Measurements from ENCODE around the gene ZNF575.
"Not testable (repeated sequence)": the region's sequence is repeated elsewhere in the genome, so short reads cannot be mapped to it uniquely, and the experiment has no call there.

ZNF575 gene

GRCh38 chr19:43545981-43546380 is 13.0 kb downstream of the ZNF575 start:
- DNase-seq = no peak

- no peak for DNase-seq
Measured at GRCh38 chr19:43546581-43546980, 13.6 kb downstream of the ZNF575 start.

- not testable (repeated sequence) for DNase-seq
Measured at GRCh38 chr19:43547926-43548325, 14.9 kb downstream of the ZNF575 start.

DNA sequence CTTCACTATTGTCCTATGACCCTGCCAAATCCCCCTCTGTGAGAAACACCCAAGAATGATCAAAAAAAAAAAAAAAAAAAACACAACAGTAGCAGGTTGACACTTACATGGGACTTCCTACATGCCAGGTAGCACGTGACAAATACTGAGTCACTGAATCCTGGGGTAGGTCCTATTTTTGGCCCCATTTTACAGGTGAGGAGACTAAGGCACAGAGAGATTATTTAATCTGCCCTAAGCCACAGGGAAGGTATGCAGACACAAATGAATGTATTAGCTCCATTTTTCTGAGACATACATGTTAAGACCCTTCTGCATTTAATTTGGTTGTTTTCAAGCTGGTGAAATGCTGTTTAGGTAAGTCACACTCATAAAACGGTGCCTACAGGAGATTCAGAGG is 15.7 kb downstream of the ZNF575 start:
- no peak for DNase-seq

GRCh38 chr19:43551399-43552197 is 18.6 kb downstream of the ZNF575 start:
- no peak for DNase-seq

GRCh38 chr19:43552198-43552450 is 19.1 kb downstream of the ZNF575 start:
- no peak for DNase-seq

DNA sequence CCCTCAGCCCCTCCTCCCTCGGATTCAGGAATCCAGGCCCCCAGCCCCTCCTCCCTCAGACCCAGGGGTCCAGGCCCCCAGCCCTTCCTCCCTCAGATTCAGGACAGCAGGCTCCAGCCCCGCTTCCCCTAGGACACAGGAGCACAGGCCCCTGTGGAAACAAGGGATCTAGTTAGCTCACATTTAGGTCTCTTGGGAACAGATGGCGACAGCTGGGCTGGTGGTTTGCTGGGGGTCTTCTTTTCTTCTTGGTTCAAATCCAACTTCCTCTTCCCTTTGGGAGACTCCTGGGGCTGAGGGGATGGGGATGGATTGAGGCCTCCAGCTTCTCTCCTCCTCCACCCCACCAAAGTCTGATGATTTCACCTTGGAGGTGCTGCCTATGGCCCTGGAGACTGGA is 19.6 kb downstream of the ZNF575 start:
- no peak for DNase-seq

- DNase-seq = no peak
Measured at GRCh38 chr19:43553656-43554055, 20.7 kb downstream of the ZNF575 start.

GRCh38 chr19:43554317-43554895 is 21.4 kb downstream of the ZNF575 start:
- DNase-seq = no peak

GRCh38 chr19:43555185-43555770 is 22.3 kb downstream of the ZNF575 start:
- DNase-seq = no peak

DNA sequence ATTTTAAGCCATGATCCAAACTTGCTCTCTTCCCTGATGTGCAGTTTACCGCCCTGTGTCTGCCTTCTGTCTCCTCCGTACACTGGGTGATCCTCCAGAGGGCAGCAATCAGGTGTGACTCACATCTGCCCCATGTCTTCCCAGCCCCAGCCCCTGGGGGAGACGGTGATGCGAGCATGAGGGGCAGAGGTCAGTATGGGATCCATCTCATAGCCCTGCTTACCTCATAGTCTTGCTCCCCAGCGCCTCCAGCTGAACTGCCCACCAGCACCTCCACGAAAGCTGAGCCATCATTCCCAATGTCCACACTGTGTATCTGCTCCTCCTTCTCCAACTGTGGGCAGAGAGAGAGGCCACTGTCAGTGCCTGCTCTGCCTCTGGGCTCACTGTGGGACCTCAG is 27.7 kb downstream of the ZNF575 start:
- no peak for DNase-seq

DNA sequence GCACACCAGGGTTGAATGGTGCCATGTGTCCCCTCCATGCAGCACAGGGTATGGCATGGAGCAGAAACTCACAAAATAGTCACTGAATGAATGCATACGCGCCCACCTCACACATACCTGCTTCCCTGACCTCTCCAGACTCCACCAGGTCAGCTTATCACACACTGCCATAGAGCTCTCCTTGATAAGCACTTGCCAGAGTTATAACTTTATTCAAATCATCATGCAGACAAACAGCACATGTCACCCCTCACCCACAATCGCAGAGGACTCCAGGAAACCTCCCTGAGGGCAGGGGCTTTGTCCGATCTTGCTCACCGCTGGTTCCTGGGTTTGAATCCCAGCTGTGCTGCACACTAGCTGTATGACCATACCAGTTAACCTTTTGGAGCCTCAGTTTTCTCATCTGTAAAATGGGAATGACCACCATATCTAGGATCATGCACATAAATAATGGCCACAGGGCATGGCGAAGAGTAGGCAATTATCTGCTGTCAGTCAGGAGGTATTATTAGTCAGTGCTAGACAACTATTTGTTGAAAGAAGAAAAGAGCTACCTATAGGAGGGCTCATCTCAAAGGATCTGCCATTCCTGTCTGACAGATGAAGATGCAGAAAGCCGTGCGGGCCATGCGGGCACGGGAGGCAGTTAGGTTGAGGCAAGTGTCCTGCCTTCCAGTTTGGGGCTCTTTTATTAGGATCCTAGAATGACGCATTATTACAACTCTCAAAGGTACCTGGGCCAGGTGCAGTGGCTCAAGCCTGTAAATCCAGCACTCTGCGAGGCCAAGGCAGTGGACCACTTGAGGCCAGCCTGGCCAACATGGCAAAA is 28.4 kb downstream of the ZNF575 start:
- DNase-seq = no peak

DNA sequence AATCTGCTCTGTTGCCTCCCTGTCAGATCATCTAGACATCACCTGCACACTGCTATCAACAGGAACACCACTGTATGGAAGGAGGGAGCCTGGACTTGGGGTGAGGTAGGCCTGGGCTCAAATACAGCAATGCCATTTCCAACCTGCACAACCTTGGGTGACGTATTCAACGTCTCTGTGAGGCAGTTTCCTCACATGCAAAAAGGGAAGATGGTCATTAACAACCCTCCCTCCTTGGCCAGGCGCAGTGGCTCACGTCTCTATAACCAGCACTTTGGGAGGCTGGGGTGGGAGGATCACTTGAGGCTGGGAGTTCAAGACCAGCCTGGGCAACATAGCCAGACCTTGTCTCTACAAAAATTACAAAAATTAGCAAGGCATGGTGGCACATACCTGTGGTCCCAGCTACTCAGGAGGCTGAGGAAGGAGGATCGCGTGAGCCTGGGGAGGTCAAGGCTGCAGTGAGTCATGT is 29.3 kb downstream of the ZNF575 start:
- DNase-seq = no peak

DNA sequence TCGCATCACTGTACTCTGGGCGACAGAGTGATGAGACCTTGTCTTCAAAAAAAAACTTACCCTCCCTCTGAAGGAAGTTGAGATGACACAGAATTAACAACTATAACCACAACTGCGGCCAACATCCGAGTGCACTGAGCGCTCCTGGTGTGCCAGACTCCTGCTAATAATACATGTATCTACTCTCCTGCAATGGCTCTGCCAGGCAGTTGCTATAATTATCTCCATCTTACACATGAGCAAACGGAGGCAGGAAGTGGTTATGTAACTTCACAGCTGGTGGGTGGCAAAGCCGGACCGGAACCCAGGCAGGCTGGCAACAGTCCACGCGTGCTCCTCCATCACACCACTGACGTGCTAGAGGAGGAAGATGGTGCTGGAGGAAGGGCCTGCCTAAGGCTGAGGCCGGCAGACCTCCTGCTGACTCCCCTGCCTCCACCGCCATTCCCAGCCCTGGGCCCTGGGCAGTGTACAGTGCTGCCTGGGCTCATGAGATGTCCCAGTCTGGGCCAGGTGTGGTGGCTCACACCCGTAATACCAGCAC is 29.8 kb downstream of the ZNF575 start:
- DNase-seq = no peak

GRCh38 chr19:43563816-43564457 is 30.9 kb downstream of the ZNF575 start:
- no peak for DNase-seq

DNA sequence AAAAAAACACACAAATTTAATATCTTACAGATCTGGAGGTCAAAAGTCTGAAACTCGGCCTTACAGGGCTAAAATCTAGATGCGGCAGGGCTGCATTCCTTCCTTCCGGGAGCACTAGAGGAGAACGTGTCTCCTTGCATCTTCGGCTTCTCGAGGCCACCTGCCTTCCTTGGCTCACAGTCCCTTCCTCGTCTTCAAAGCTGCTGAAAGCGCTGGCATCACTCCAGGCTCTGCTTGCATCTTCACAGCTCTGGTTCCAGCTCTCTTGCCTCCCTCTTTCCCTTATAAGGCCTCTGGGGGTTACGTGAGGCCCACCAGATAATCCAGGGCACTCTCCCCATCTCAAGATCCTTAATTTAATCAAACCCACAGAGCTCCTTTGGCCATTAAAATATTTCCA is 31.8 kb downstream of the ZNF575 start:
- no peak for DNase-seq

DNA sequence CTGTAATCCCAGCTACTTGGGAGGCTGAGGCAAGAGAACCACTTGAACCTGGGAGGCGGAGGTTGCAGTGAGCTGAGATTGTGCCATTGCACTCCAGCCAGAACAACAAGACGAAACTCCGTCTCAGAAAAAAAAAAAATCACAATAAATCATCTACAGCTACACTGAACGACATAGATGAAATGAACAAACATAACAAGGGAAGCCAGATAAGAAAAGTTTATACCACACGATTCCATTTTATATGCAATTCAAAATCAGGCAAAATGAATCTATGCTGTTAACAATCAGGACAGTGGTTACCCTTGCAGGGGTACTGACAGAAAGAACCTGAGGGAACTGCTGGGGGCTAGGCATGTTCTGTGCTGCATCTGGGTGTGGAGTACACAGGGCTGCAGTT is 36.7 kb downstream of the ZNF575 start:
- DNase-seq = no peak

GRCh38 chr19:43570174-43570791 is 37.3 kb downstream of the ZNF575 start:
- DNase-seq = no peak

DNA sequence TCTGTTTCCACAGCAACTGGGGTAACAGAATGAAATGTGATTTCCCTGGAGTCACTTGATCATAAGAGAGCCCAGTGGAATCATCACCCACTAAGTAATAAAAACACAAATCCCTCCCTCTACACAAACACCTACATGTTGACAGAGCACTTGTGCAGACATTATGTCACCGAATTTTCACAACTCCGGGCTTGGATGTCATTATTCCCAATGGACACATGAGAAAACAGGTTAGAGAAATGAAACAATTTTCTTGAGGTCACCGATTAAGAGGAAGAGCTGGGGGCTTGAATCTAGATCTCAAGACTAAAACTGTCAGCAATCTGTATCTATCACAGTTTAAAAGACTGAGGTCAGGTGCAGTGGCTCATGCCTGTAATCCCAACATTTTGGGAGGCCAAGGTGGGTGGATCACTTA is 39.2 kb downstream of the ZNF575 start:
- no peak for DNase-seq

DNA sequence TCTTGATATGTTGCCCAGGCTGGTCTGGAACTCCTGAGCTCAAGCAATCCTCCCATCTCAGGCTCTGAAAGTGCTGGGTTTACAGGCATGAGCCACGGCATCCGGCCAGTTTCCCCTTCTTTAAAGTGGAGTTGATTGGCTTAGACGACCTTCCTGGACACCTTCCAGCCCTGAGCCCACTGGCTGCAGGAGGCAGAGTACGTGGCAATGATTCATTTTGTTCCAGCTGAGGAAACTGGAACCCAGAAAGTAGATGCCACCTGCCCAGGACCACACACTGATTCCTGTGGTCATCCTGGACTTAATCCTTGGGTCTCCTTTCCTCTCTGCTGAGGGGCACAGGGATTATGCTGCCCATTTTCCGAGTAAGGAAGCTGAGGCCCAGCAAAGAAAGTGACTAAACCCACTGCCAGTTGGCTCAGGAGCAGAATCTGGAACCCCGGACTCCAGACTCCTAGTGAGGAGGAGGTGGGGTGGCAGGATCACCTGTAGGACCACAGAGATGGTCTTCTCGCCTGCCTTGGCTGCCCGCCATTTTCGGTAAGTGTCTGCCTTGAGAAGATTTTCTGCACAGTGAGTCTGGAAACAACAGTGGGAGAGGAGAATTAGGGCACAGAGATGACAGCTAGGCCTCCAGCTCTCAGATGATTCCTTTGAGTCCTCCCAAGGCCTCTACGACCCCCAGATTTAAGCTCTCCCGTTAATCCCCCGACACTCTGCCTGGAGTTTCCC is 41.6 kb downstream of the ZNF575 start:
- no peak for DNase-seq

DNA sequence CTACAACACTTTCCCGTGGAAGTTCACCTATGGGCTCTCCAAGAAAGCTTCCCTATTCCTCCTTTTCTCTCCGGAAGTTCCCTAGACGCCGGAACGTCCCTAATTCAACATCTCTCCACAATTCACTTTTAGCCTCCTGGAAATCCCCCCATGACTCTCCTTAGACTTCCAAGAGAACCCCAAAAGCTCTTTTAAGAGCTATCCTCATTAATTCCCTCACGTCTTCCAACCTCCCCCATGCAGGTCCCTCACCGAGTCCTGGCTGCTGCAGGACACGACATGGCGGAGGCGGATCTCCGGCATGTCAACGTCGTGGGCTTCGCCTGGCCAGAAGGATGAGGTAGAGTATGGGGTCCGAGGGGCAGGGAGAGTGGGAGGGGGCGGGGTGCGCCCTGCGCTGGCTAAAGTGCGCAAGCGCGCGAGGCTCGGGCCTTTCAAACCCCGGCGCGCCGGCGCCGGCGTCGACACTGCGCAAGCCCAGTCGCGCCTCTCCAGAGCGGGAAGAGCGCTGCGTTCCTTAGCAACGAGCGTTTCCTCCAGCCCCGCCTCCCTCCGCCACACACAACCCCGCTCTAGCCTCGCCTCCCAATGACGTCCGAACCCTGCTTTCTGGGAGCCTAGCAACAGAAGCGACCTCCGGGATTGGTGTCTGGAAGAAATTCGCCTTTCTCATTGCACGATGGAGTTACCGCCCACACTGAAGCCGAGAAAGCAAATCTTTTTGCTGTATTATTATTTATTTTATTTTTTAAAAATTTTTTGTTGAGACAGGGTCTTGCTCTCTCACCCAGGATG is 42.4 kb downstream of the ZNF575 start, which contains the start of the genes PINLYP and XRCC1:
TSS of gene PINLYP (plus strand) at position 646 of the 795 bp plus-strand sequence. CDS start 1,391 bp downstream, outside the sequence.
TSS of gene XRCC1 (minus strand) at position 372 of the 795 bp plus-strand sequence. CDS start at position 303, 69 bp downstream.
- no peak for DNase-seq

All from cortex of kidney (tissue), 1 donor.